CD4-positive, alpha-beta T cell treated with Interleukin-12 subunit alpha and Interleukin-12 subunit beta, for 1 hour (primary cell): ENCODE measurements around the gene PDPR.
A peak's percentile ranks its signal among the peaks of the same experiment; 100 is the strongest.
"Not testable (repeated sequence)": the region's sequence is repeated elsewhere in the genome, so short reads cannot be mapped to it uniquely, and the experiment has no call there.

ENCODE experiments used
- DNase-seq: peaks from one replicate; pipeline ENCODE4 v3.0.0-alpha.2; 2020

Gene PDPR

GRCh38 chr16:70113982-70114826, at the start of gene PDPR:
PDPR (plus strand) TSS chr16:70114332; CDS start chr16:70120493, 6,161 bp downstream.
- DNase-seq = peak; percentile 96

- peak; percentile 76 for DNase-seq
Measured at GRCh38 chr16:70064841-70065370, 49.2 kb upstream of the PDPR start.

- DNase-seq = not testable (repeated sequence)
Measured at GRCh38 chr16:70065376-70065745, 48.8 kb upstream of the PDPR start.

GRCh38 chr16:70065746-70066658, 48.1 kb upstream of the PDPR start:
- DNase-seq = peak; percentile 95

- not testable (repeated sequence) for DNase-seq
Measured at GRCh38 chr16:70066751-70067150, 47.4 kb upstream of the PDPR start.

GRCh38 chr16:70079081-70079480, 35.1 kb upstream of the PDPR start:
- not testable (repeated sequence) for DNase-seq

GRCh38 chr16:70081219-70081618, 32.9 kb upstream of the PDPR start:
- not testable (repeated sequence) for DNase-seq

- DNase-seq = not testable (repeated sequence)
Measured at GRCh38 chr16:70083931-70084330, 30.2 kb upstream of the PDPR start.

- not testable (repeated sequence) for DNase-seq
Measured at GRCh38 chr16:70088160-70088559, 26.0 kb upstream of the PDPR start.

GRCh38 chr16:70088877-70089276, 25.3 kb upstream of the PDPR start:
- not testable (repeated sequence) for DNase-seq

- DNase-seq = not testable (repeated sequence)
Measured at GRCh38 chr16:70089289-70089688, 24.8 kb upstream of the PDPR start.

GRCh38 chr16:70091104-70091503, 23.0 kb upstream of the PDPR start:
- not testable (repeated sequence) for DNase-seq

- not testable (repeated sequence) for DNase-seq
Measured at GRCh38 chr16:70094096-70094495, 20.0 kb upstream of the PDPR start.

- DNase-seq = not testable (repeated sequence)
Measured at GRCh38 chr16:70109583-70110279, 4.4 kb upstream of the PDPR start.

GRCh38 chr16:70112162-70112561, 2.0 kb upstream of the PDPR start:
- not testable (repeated sequence) for DNase-seq

- DNase-seq = not testable (repeated sequence)
Measured at GRCh38 chr16:70113599-70113981, 542 bp upstream of the PDPR start.

GRCh38 chr16:70118354-70118753, 4.2 kb downstream of the PDPR start:
- DNase-seq = not testable (repeated sequence)

GRCh38 chr16:70118776-70119175, 4.6 kb downstream of the PDPR start:
- not testable (repeated sequence) for DNase-seq

- DNase-seq = not testable (repeated sequence)
Measured at GRCh38 chr16:70120398-70120797, 6.3 kb downstream of the PDPR start.

- DNase-seq = not testable (repeated sequence)
Measured at GRCh38 chr16:70123822-70124221, 9.7 kb downstream of the PDPR start.

- not testable (repeated sequence) for DNase-seq
Measured at GRCh38 chr16:70126226-70126625, 12.1 kb downstream of the PDPR start.

GRCh38 chr16:70127706-70128105, 13.6 kb downstream of the PDPR start:
- DNase-seq = not testable (repeated sequence)
